Smooth muscle cell (in vitro differentiated cells): ENCODE data around the gene CHRM1. TPM values are rescaled to one million over a fixed set of nuclear protein-coding genes. Genes with fewer than 3 reads are reported as not detected.

Experiments
- DNase-seq: peaks from one replicate; lab custom pipeline; 2025; ENCODE audit not compliant: unreplicated experiment; lab: John Stamatoyannopoulos, UW
- H2AFZ ChIP-seq: fragments of 200-600 bp; sonication (generic); 2 replicates; pipeline ENCODE4 v1.6.0; 2016; ENCODE audit warnings: antibody characterized with exemption, low read depth, mild to moderate bottlenecking
- H3F3A ChIP-seq: fragments of 200-600 bp; sonication (generic); 2 replicates; pipeline ENCODE4 v1.6.0; 2017; ENCODE audit warnings: antibody characterized with exemption, low read depth
- H3K27ac ChIP-seq: fragments of 200-600 bp; sonication (generic); 2 replicates; pipeline ENCODE4 v1.5.1; 2016; ENCODE audit warnings: low read depth, mild to moderate bottlenecking
- H3K27me3 ChIP-seq: fragments of 200-600 bp; sonication (generic); 2 replicates; pipeline ENCODE4 v1.6.1; 2016; ENCODE audit warnings: low read depth, mild to moderate bottlenecking
- H3K36me3 ChIP-seq: fragments of 200-600 bp; sonication (generic); 2 replicates; pipeline ENCODE4 v1.5.1; 2016; ENCODE audit warnings: low read depth
- H3K4me1 ChIP-seq: fragments of 200-600 bp; sonication (generic); 2 replicates; pipeline ENCODE4 v1.5.1; 2016; ENCODE audit warnings: low read depth
- H3K4me2 ChIP-seq: fragments of 200-600 bp; sonication (generic); 2 replicates; pipeline ENCODE4 v1.6.0; 2016; ENCODE audit warnings: mild to moderate bottlenecking
- H3K4me3 ChIP-seq: fragments of 200-600 bp; sonication (generic); 2 replicates; pipeline ENCODE4 v1.5.1; 2016; ENCODE audit warnings: mild to moderate bottlenecking
- H3K79me2 ChIP-seq: fragments of 200-600 bp; sonication (generic); 2 replicates; pipeline ENCODE4 v1.6.0; 2016; ENCODE audit warnings: low read depth, mild to moderate bottlenecking
- H3K9ac ChIP-seq: fragments of 200-600 bp; sonication (generic); 2 replicates; pipeline ENCODE4 v1.6.0; 2016; ENCODE audit warnings: low read depth
- H3K9me3 ChIP-seq: fragments of 200-600 bp; sonication (generic); replicated peaks from 2 replicates; pipeline ENCODE4 v1.5.1; 2016; ENCODE audit warnings: low read depth
- H4K20me1 ChIP-seq: fragments of 200-600 bp; sonication (generic); 2 replicates; pipeline ENCODE4 v1.6.0; 2016; ENCODE audit warnings: low read depth
- CTCF ChIP-seq: fragments of 200-600 bp; sonication (generic); IDR thresholded peaks from 2 replicates; pipeline ENCODE4 v1.5.1; 2017; ENCODE audit warnings: borderline replicate concordance, mild to moderate bottlenecking, antibody characterized with exemption; ENCODE audit not compliant: insufficient read depth, poor library complexity, severe bottlenecking
- WGBS: methylation state at CpG from one replicate; pipeline ENCODE4 v1.1.7; 2016; ENCODE audit warnings: low lambda C conversion rate; 5-methylcytosine and 5-hydroxymethylcytosine counted together
- polyA plus RNA-seq: library from polyadenylated mRNA; unstranded; fragments of >200 nt; fragmentation: Nextera tagmentation; extraction: Ambion mirVana; gene quantifications from 2 replicates; pipeline ENCODE4 v1.2.1, GENCODE V29; 2016
- total RNA-seq: library from RNA; depleted of rRNA; stranded (reverse); fragments of >200 nt; gene quantifications from 2 replicates; pipeline ENCODE4 v1.2.3, GENCODE V29; 2014

Gene CHRM1
- total and polyA plus RNA-seq, 2 experiments from 2014 or later: not detected

- H3K79me2 ChIP-seq: peaks cover 47% of the 10 kb centered on the region
- H3K9me3 ChIP-seq: no peaks in the 10 kb centered on the region
- peaks cover 39% of the 10 kb centered on the region for H3F3A ChIP-seq
- H3K4me3 ChIP-seq: peak overlapping the region; percentile 81
- H3K4me2 ChIP-seq: peak overlapping the region; percentile 86
- H4K20me1 ChIP-seq: peaks cover 29% of the 10 kb centered on the region
- 5% methylated on average over 14 of the region's 16 CpGs for WGBS
- H3K9ac ChIP-seq: peak overlapping the region; percentile 99
- H3K27ac ChIP-seq: peak overlapping the region; percentile 100
- DNase-seq: peak; percentile 67
- TF ChIP-seq CTCF: no peak
- peaks cover 3% of the 10 kb centered on the region for H3K36me3 ChIP-seq
- peak overlapping the region; percentile 40 for H2AFZ ChIP-seq
- no peaks in the 10 kb centered on the region for H3K27me3 ChIP-seq
- peaks cover 28% of the 10 kb centered on the region for H3K4me1 ChIP-seq
Observed at GRCh38 chr11:62880231-62880802, 40.8 kb downstream of the CHRM1 start.

- Histone ChIP-seq H3K9ac (peak overlapping the region; percentile 99), H3K4me3 (peak overlapping the region; percentile 81), H3K9me3 (no peaks in the 10 kb centered on the region), H3K27ac (peak overlapping the region; percentile 100), H2AFZ (no peak overlapping the region), H4K20me1 (peaks cover 20% of the 10 kb centered on the region), H3K27me3 (no peaks in the 10 kb centered on the region), H3K4me2 (peak overlapping the region; percentile 86), H3F3A (peaks cover 32% of the 10 kb centered on the region), H3K36me3 (no peaks in the 10 kb centered on the region), H3K4me1 (peaks cover 28% of the 10 kb centered on the region), H3K79me2 (peaks cover 39% of the 10 kb centered on the region)
- DNase-seq: no peak
- no peak for TF ChIP-seq CTCF
- WGBS: 85% methylated on average over 7 of the region's 7 CpGs
Observed at GRCh38 chr11:62879235-62879978, 41.8 kb downstream of the CHRM1 start.

- H3K27ac ChIP-seq: no peak overlapping the region
- WGBS: 94% methylated on average over 6 of the region's 6 CpGs
- no peaks in the 10 kb centered on the region for H3K27me3 ChIP-seq
- no peaks in the 10 kb centered on the region for H3K9me3 ChIP-seq
- H3K9ac ChIP-seq: no peak overlapping the region
- TF ChIP-seq CTCF: no peak
- peaks cover 12% of the 10 kb centered on the region for H3K79me2 ChIP-seq
- H3K4me2 ChIP-seq: no peak overlapping the region
- no peak overlapping the region for H2AFZ ChIP-seq
- DNase-seq: no peak
- no peaks in the 10 kb centered on the region for H3K36me3 ChIP-seq
- no peak overlapping the region for H3K4me3 ChIP-seq
- no peaks in the 10 kb centered on the region for H4K20me1 ChIP-seq
- peaks cover 11% of the 10 kb centered on the region for H3F3A ChIP-seq
- H3K4me1 ChIP-seq: peaks cover 9% of the 10 kb centered on the region
Observed at GRCh38 chr11:62876712-62877111, 44.5 kb downstream of the CHRM1 start.
